Kidney tubule cell (primary cell): ENCODE data around the gene TRPV4.
A peak's percentile ranks its signal among the peaks of the same experiment; 100 is the strongest.
"Not testable (repeated sequence)": the region's sequence is repeated elsewhere in the genome, so short reads cannot be mapped to it uniquely, and the experiment has no call there.

Experiments
- DNase-seq: peaks from one replicate; pipeline ENCODE4 v3.0.0-alpha.2; 2018; ENCODE audit warnings: low spot score

TRPV4 gene

GRCh38 chr12:109860977-109861376 is 27.8 kb upstream of the TRPV4 start:
- DNase-seq, result peak; percentile 69

- DNase-seq, result no peak
These were observed 25.6 kb upstream of the TRPV4 start for GRCh38 chr12:109858764-109859163.

- DNase-seq, result no peak
These were observed 24.5 kb upstream of the TRPV4 start for GRCh38 chr12:109857715-109858114.

- no peak for DNase-seq
These were observed 22.2 kb upstream of the TRPV4 start for GRCh38 chr12:109855377-109855776.

- not testable (repeated sequence) for DNase-seq
These were observed 17.3 kb upstream of the TRPV4 start for GRCh38 chr12:109850518-109850917.

- no peak for DNase-seq
These were observed 14.0 kb upstream of the TRPV4 start for GRCh38 chr12:109847142-109847735.

- DNase-seq, result no peak
These were observed 12.6 kb upstream of the TRPV4 start for GRCh38 chr12:109845824-109846205.

GRCh38 chr12:109844983-109845823 is 12.0 kb upstream of the TRPV4 start:
- peak; percentile 80 for DNase-seq

- no peak for DNase-seq
These were observed 10.9 kb upstream of the TRPV4 start for GRCh38 chr12:109844091-109844490.

- no peak for DNase-seq
These were observed 8.8 kb upstream of the TRPV4 start for GRCh38 chr12:109842021-109842420.

- DNase-seq, result no peak
These were observed 8.2 kb upstream of the TRPV4 start for GRCh38 chr12:109841356-109841755.

GRCh38 chr12:109840305-109841074 is 7.3 kb upstream of the TRPV4 start:
- DNase-seq, result peak; percentile 56

GRCh38 chr12:109839444-109839843 is 6.2 kb upstream of the TRPV4 start:
- DNase-seq, result no peak

- DNase-seq, result peak; percentile 47
These were observed 3.7 kb upstream of the TRPV4 start for GRCh38 chr12:109836916-109837315.

- no peak for DNase-seq
These were observed 2.6 kb upstream of the TRPV4 start for GRCh38 chr12:109835827-109836226.

GRCh38 chr12:109832541-109833306 is 474 bp downstream of the TRPV4 start:
- no peak for DNase-seq

GRCh38 chr12:109831929-109832328 is 1.3 kb downstream of the TRPV4 start:
- no peak for DNase-seq

GRCh38 chr12:109831365-109831764 is 1.8 kb downstream of the TRPV4 start:
- DNase-seq, result no peak

- DNase-seq, result no peak
These were observed 2.5 kb downstream of the TRPV4 start for GRCh38 chr12:109830718-109831117.

GRCh38 chr12:109830267-109830666 is 2.9 kb downstream of the TRPV4 start:
- DNase-seq, result no peak

- DNase-seq, result no peak
These were observed 3.5 kb downstream of the TRPV4 start for GRCh38 chr12:109829667-109830066.
